ENCODE data around the gene SLC25A43.
"Not testable (repeated sequence)": the region's sequence is repeated elsewhere in the genome, so short reads cannot be mapped to it uniquely, and the experiment has no call there.

The SLC25A43 gene

DNA sequence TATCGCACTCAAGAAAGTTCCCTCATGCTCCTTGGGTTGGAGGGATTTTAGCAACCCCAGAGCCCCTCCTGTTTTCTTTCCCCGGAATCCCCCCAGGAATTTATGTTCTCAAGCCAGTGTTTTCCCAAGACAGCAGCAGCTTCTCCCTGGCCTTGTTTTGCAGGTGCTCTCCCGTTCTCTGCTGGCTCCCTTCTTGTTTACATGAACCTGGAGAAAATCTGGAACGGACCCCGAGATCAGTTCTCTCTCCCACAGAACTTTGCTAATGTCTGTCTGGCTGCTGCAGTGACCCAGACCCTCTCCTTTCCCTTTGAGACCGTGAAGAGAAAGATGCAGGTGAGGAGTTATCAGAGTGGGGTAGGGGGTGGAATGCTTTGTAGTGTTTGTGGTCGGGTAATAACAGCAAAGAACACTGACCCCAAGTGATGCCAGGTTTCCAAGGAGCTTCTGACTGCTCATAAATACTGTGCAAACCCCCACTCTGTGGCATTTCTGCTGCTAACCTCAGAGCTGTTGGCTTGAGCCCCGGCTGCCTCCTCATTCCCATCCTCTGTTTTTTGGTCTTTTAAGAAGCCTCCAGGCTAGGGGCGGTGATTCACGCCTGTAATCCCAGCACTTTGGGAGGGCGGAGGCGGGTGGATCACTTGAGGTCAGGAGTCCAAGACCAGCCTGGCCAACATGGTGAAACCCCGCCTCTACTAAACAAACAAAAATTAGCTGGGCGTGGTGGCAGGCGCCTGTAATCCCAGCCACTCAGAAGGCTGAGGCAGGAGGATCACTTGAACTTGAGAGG is 11.1 kb downstream of the SLC25A43 start:
- no peak for DNase-seq (ENCODE audit: low spot score)

GRCh38 chrX:119410854-119411253 is 11.7 kb downstream of the SLC25A43 start:
- no peak for DNase-seq (ENCODE audit: low spot score)

- no peak for DNase-seq (ENCODE audit: low spot score)
These were observed 12.8 kb downstream of the SLC25A43 start for GRCh38 chrX:119411959-119412358.

- DNase-seq (ENCODE audit: low spot score), result no peak
These were observed 18.2 kb downstream of the SLC25A43 start for GRCh38 chrX:119417376-119417775.

GRCh38 chrX:119417842-119418241 is 18.7 kb downstream of the SLC25A43 start:
- peak; percentile 13 for DNase-seq (ENCODE audit: low spot score)

DNA sequence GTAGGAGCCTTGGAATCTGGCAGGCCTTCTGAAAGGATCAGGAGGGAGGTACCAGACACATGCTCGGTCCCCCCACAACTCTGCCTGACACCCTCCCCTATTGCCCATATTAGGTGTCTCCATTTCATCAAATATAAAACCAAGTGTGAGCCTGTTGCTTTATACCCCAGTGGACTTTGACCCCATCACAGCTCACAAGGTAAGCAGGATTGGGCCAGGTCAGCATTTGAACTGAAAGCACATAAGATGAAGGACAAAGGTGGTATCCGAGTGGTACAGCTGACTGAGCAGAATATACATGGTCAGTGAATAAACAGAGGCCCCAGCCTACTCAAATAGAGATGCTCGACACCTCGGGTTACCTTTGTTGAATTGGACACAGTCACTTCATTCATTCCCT is 20.0 kb downstream of the SLC25A43 start:
- DNase-seq (ENCODE audit: low spot score), result no peak

- no peak for DNase-seq (ENCODE audit: low spot score)
These were observed 20.8 kb downstream of the SLC25A43 start for GRCh38 chrX:119419898-119420297.

- no peak for DNase-seq (ENCODE audit: low spot score)
These were observed 22.0 kb downstream of the SLC25A43 start for GRCh38 chrX:119421016-119421705.

GRCh38 chrX:119423631-119424030 is 24.5 kb downstream of the SLC25A43 start:
- no peak for DNase-seq (ENCODE audit: low spot score)

DNA sequence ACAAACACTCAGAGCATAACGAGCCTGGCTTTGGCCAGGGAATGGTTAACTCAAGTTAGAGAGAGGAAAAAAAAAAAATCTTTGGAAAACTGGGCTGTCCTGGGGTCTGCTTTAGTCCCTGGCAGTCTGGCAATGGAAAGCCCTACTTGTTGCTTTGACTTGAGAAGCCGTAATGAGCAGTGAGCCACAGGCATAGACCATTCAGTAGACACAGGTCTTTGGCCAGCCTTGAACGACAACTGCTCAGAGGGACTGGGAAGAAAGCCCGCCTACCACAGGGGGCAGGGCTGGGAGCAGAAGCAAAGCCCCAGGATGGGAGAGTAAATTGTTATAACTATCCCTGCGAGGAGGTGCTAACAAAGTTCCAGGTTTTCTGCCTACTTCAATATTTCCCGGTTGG is 25.9 kb downstream of the SLC25A43 start:
- no peak for DNase-seq (ENCODE audit: low spot score)

GRCh38 chrX:119427024-119427794 is 28.1 kb downstream of the SLC25A43 start:
- peak; percentile 8 for DNase-seq (ENCODE audit: low spot score)

DNA sequence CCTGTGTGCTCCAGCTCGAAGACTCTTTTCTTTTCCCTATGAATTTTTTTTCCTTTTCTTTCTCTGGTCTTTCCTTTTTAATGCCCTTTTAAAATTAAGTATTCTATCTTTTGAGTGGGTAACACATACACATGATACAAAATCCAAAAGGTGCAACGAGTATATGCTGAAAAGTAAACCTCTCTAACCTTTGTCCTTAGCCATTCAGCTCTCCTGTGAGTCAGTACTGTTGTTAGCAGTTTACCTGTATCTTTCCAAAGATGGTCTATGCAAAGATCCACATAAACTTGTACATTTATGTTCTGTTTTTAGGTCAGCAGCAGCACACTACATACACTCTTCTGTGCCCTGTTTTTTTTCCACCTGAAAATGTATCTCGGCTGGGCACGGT is 28.7 kb downstream of the SLC25A43 start:
- DNase-seq (ENCODE audit: low spot score), result no peak

DNA sequence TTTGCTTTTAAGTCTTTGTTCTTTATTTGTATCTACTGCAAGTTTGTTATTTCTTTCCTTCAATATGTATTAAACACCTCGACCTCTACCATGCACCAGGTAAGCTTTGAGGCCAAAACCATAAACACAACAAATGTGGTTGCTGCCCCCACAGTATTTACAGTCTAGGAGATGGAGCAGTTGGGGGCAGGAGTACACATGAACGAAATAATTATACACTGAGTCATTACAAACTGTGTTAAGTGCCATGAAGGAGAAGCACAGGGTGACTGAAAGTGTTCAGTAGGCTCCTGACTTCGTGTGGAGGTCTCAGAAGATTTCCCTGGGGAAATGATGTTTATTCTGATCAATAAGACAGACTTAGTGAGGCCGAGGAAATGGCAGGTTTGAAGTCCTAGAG is 30.3 kb downstream of the SLC25A43 start:
- no peak for DNase-seq (ENCODE audit: low spot score)

- DNase-seq (ENCODE audit: low spot score), result not testable (repeated sequence)
These were observed 42.2 kb downstream of the SLC25A43 start for GRCh38 chrX:119441295-119441694.

- no peak for DNase-seq (ENCODE audit: low spot score)
These were observed 43.1 kb downstream of the SLC25A43 start for GRCh38 chrX:119442286-119442685.

GRCh38 chrX:119453202-119453601 is 54.1 kb downstream of the SLC25A43 start:
- no peak for DNase-seq (ENCODE audit: low spot score)

- DNase-seq (ENCODE audit: low spot score), result no peak
These were observed 56.1 kb downstream of the SLC25A43 start for GRCh38 chrX:119455264-119455663.

- no peak for DNase-seq (ENCODE audit: low spot score)
These were observed 60.0 kb downstream of the SLC25A43 start for GRCh38 chrX:119459181-119459580.

GRCh38 chrX:119465555-119465954 is 66.4 kb downstream of the SLC25A43 start:
- DNase-seq (ENCODE audit: low spot score), result no peak

- DNase-seq (ENCODE audit: low spot score), result no peak
These were observed 67.8 kb downstream of the SLC25A43 start for GRCh38 chrX:119466970-119467369.

- no peak for DNase-seq (ENCODE audit: low spot score)
These were observed 68.3 kb downstream of the SLC25A43 start for GRCh38 chrX:119467433-119467832.

DNA sequence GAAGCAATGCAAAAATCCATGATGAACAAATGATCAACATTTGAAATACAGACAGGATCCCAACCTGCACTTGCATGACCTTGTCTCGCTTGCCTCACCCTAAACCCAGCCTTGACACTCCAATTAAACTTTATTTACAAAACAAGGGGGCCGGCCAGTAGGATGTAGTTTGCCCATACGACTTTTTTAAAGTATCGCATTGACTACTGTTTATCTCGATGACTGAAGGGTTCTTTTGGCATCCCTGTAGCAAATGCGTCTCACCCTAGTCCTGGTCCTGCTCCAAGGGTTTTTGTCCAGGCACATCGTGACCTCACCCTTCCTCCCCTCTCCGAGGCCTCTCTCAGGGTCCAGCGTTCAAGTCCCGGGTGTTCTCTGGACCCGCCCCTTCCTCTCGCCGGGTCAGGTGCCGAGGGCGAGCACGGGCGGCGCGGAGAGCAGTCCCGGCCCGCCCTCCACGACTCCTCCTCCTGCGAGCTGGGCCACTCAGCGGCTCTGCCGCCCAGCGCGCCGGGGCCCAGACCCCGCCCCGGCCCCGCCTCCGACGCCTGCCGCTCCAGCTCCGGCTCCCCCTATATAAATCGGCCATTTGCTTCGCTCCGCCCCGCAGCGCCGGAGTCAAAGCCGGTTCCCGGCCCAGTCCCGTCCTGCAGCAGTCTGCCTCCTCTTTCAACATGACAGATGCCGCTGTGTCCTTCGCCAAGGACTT is 68.9 kb downstream of the SLC25A43 start, which contains the start of gene SLC25A5:
SLC25A5 (plus strand) TSS at position 603 of the 709 bp plus-strand sequence; CDS start at position 675, 72 bp downstream.
- peak; percentile 85 for DNase-seq (ENCODE audit: low spot score)

Measured in pons (tissue), 1 donor.